ENCODE data around the gene SLC29A3. TPM values are rescaled to one million over a fixed set of nuclear protein-coding genes. Genes with fewer than 3 reads are reported as not detected.

Gene SLC29A3
- total and polyA plus RNA-seq, 10 of the 15 experiments (the other 5 are each of a cell fraction or from before 2014, with no cell fraction given) = 1.5 to 4.0 (median 2.7) TPM

DNA sequence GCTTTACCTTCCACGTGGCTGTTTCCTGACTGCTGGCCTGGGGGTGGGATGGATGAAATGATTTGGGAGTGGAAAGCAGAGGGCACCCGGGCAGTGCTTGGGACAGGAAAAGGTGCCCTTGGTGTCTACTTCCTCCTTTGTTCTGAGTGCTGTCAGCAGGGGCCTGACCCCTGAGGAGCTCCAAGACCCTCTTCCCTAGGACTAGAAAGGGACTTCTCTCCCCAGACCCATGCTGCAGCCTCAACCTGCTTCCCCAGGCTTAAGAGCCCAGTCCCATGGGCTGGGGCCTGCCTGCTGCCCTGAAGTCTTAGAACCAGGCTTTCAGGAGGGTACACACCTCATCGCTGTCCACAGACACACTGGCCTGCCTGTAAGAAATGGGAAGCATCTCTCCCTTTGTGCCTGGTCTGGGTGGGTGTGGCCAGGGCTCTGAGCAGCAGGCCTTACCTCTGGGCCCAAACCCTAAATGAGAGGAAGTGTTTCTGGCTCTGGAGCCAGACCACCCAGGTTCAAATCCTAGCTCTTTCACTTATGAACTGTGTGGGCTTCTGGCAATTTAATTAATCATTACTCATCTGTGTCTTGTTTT, 90.6 kb downstream of the SLC29A3 start:
- intact Hi-C loops (cut with micrococcal nuclease; ENCODE audit: unreplicated experiment) = no loop called here
- H3K36me3 ChIP-seq (ENCODE audit: control insufficient read depth in 2 of 2, insufficient read depth in 2 of 2, low read length in 1 of 2) = no peaks in the 10 kb centered on the region
- no TSS peak for BruUV-seq (replicated peaks)
- ChIA-PET SMC1A (ENCODE audit: uncharacterized antibody, unreplicated experiment) (no interaction called here), RAD21 (ENCODE audit: unreplicated experiment) (no interaction called here), CTCF (no interaction called here), POLR2A (no interaction called here)
- H4K20me1 ChIP-seq (ENCODE audit: control insufficient read depth, insufficient read depth) = no peaks in the 10 kb centered on the region
- H3K9me3 ChIP-seq (replicated peaks; ENCODE audit: control insufficient read depth, insufficient read depth, low read length) = no peaks in the 10 kb centered on the region; the same call in 1 of the 3 replicates
- H3K9ac ChIP-seq (ENCODE audit: control insufficient read depth, insufficient read depth, low read length) = no peak overlapping the region
- H3K4me3 ChIP-seq = no peak overlapping the region
- H3K4me1 ChIP-seq (ENCODE audit: control insufficient read depth, insufficient read depth, low read length) = no peaks in the 10 kb centered on the region
- H3K27me3 ChIP-seq (replicated peaks in 1 of 2; ENCODE audit: control insufficient read depth in 2 of 2, insufficient read depth in 2 of 2, low read length in 1 of 2) = peaks cover 2 to 3% of the 10 kb centered on the region in 2 experiments; a peak in 3 of 4 replicates
- FAIRE-seq (no peak), DNase-seq (ENCODE audit: low read depth, low spot score) (no peak), ATAC-seq (no peak)
- TF ChIP-seq ZNF217 (IDR thresholded peaks at IDR 0.05) (no peak), TAF1 (IDR thresholded peaks at IDR 0.05; ENCODE audit: borderline replicate concordance, low read depth, low read length) (no peak), POLR2A (IDR thresholded peaks at IDR 0.05; ENCODE audit: low read depth, low read length) (no peak), CREB1 (IDR thresholded peaks at IDR 0.05; ENCODE audit: low read depth) (no peak), POLR2AphosphoS2 (IDR thresholded peaks at IDR 0.05; ENCODE audit: low read depth, low read length) (no peak), YBX1 (IDR thresholded peaks at IDR 0.05) (no peak), FOXK2 (IDR thresholded peaks at IDR 0.05) (no peak), SMAD5 (IDR thresholded peaks at IDR 0.05; ENCODE audit: low read depth) (no peak), ZNF622 (IDR thresholded peaks at IDR 0.05) (no peak), ASH2L (IDR thresholded peaks at IDR 0.05; ENCODE audit: borderline replicate concordance, low read depth) (no peak), WRNIP1 (IDR thresholded peaks at IDR 0.05; ENCODE audit: borderline replicate concordance, low read depth, low read length) (no peak), ZNF274 (IDR thresholded peaks at IDR 0.05; ENCODE audit: insufficient read depth, insufficient read length) (no peak), KDM1A (IDR thresholded peaks at IDR 0.05; ENCODE audit: borderline replicate concordance) (no peak), EGR1 (IDR thresholded peaks at IDR 0.05; ENCODE audit: borderline replicate concordance in 1 of 2, low read depth in 2 of 2, low read length in 2 of 2) (no peak), CBFB (IDR thresholded peaks at IDR 0.05; ENCODE audit: low read depth) (no peak), MTA2 (IDR thresholded peaks at IDR 0.05; ENCODE audit: low read depth) (no peak), SP1 (IDR thresholded peaks at IDR 0.05; ENCODE audit: low read depth, low read length) (no peak)
- TF ChIP-seq, protein P1, sequence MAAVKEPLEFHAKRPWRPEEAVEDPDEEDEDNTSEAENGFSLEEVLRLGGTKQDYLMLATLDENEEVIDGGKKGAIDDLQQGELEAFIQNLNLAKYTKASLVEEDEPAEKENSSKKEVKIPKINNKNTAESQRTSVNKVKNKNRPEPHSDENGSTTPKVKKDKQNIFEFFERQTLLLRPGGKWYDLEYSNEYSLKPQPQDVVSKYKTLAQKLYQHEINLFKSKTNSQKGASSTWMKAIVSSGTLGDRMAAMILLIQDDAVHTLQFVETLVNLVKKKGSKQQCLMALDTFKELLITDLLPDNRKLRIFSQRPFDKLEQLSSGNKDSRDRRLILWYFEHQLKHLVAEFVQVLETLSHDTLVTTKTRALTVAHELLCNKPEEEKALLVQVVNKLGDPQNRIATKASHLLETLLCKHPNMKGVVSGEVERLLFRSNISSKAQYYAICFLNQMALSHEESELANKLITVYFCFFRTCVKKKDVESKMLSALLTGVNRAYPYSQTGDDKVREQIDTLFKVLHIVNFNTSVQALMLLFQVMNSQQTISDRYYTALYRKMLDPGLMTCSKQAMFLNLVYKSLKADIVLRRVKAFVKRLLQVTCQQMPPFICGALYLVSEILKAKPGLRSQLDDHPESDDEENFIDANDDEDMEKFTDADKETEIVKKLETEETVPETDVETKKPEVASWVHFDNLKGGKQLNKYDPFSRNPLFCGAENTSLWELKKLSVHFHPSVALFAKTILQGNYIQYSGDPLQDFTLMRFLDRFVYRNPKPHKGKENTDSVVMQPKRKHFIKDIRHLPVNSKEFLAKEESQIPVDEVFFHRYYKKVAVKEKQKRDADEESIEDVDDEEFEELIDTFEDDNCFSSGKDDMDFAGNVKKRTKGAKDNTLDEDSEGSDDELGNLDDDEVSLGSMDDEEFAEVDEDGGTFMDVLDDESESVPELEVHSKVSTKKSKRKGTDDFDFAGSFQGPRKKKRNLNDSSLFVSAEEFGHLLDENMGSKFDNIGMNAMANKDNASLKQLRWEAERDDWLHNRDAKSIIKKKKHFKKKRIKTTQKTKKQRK (IDR thresholded peaks at IDR 0.05; ENCODE audit: low read depth, low read length) = no peak
- TF ChIP-seq, protein P2, sequence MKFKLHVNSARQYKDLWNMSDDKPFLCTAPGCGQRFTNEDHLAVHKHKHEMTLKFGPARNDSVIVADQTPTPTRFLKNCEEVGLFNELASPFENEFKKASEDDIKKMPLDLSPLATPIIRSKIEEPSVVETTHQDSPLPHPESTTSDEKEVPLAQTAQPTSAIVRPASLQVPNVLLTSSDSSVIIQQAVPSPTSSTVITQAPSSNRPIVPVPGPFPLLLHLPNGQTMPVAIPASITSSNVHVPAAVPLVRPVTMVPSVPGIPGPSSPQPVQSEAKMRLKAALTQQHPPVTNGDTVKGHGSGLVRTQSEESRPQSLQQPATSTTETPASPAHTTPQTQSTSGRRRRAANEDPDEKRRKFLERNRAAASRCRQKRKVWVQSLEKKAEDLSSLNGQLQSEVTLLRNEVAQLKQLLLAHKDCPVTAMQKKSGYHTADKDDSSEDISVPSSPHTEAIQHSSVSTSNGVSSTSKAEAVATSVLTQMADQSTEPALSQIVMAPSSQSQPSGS (IDR thresholded peaks at IDR 0.05; ENCODE audit: low read length) = no peak
- TF ChIP-seq, protein P3, sequence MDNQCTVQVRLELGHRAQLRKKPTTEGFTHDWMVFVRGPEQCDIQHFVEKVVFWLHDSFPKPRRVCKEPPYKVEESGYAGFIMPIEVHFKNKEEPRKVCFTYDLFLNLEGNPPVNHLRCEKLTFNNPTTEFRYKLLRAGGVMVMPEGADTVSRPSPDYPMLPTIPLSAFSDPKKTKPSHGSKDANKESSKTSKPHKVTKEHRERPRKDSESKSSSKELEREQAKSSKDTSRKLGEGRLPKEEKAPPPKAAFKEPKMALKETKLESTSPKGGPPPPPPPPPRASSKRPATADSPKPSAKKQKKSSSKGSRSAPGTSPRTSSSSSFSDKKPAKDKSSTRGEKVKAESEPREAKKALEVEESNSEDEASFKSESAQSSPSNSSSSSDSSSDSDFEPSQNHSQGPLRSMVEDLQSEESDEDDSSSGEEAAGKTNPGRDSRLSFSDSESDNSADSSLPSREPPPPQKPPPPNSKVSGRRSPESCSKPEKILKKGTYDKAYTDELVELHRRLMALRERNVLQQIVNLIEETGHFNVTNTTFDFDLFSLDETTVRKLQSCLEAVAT (IDR thresholded peaks at IDR 0.05) = no peak
- no peak overlapping the region for H3K4me2 ChIP-seq (ENCODE audit: control insufficient read depth, insufficient read depth)
- no peaks in the 10 kb centered on the region for H3K79me2 ChIP-seq (ENCODE audit: control insufficient read depth, insufficient read depth, low read length)
- in situ Hi-C loops (cut with MboI) = no loop called here
- H3K27ac ChIP-seq (ENCODE audit: control insufficient read depth, insufficient read depth) = no peak overlapping the region
- 32% methylated on average over 3 of the region's 3 CpGs for WGBS (ENCODE audit: insufficient coverage, insufficient replicate concordance, low lambda C conversion rate, missing lambda C conversion rate)
- H2AFZ ChIP-seq (ENCODE audit: control insufficient read depth, low read depth, low read length) = no peak overlapping the region

Data from GM12878 (cell line).